Astrocyte of the spinal cord (primary cell): ENCODE results near the gene PRKAG2.

ENCODE experiments used
- DNase-seq: peaks from one replicate; pipeline ENCODE4 v3.0.0; 2011; ENCODE audit warnings: low read depth, low spot score
- H3K4me3 ChIP-seq: 2 replicates; pipeline ENCODE4 v1.5.1; 2011; ENCODE audit warnings: low read depth, mild to moderate bottlenecking, low read length, moderate library complexity
- CTCF ChIP-seq: IDR thresholded peaks from 2 replicates; pipeline ENCODE4 v1.5.1; 2012; ENCODE audit warnings: low read depth, mild to moderate bottlenecking, low read length, inconsistent platforms
- in situ Hi-C: cut with HindIII; loops from 2 replicates; pipeline ENCODE4 v1.10.0; 2017; ENCODE audit warnings: low sequenced_read_pairs

PRKAG2 gene

GRCh38 chr7:151896086-151896485, 19.2 kb upstream of the PRKAG2 start:
- no peak for TF ChIP-seq CTCF
- DNase-seq = no peak
- in situ Hi-C loops = no loop called here
- no peak overlapping the region for H3K4me3 ChIP-seq

- in situ Hi-C loops = no loop called here
- TF ChIP-seq CTCF = no peak
- no peak for DNase-seq
- H3K4me3 ChIP-seq = no peak overlapping the region
Measured at GRCh38 chr7:151895631-151896031, 18.7 kb upstream of the PRKAG2 start.

- H3K4me3 ChIP-seq = no peak overlapping the region
- in situ Hi-C loops = no loop called here
- no peak for DNase-seq
- TF ChIP-seq CTCF = no peak
Measured at GRCh38 chr7:151895008-151895630, 18.2 kb upstream of the PRKAG2 start.

- no peak overlapping the region for H3K4me3 ChIP-seq
- TF ChIP-seq CTCF = no peak
- no peak for DNase-seq
- in situ Hi-C loops = no loop called here
Measured at GRCh38 chr7:151894111-151895007, 17.4 kb upstream of the PRKAG2 start.

GRCh38 chr7:151893405-151893923, 16.5 kb upstream of the PRKAG2 start:
- no peak for TF ChIP-seq CTCF
- no peak overlapping the region for H3K4me3 ChIP-seq
- no peak for DNase-seq
- in situ Hi-C loops = no loop called here

GRCh38 chr7:151891753-151892152, 14.8 kb upstream of the PRKAG2 start:
- DNase-seq = no peak
- H3K4me3 ChIP-seq = no peak overlapping the region
- no peak for TF ChIP-seq CTCF
- in situ Hi-C loops = no loop called here
